OCI-LY7 (cell line): ENCODE results near the gene ANO3. TPM values are rescaled to one million over a fixed set of nuclear protein-coding genes. Genes with fewer than 3 reads are reported as not detected.

Experiments used
- BruUV-seq: library from RNA; stranded (reverse); fragments of 400-500 nt; replicated peaks from 2 replicates; lab custom pipeline; 2021; lab: Mats Ljungman, UMichigan
- CTCF ChIA-PET: fragments of 300-600 bp; sonication (Branson Sonifier 250); formaldehyde crosslinking; loops from one replicate; lab custom pipeline; 2022; ENCODE audit warnings: antibody characterized with exemption; ENCODE audit not compliant: unreplicated experiment; lab: Charles Lee
- POLR2A ChIA-PET: fragments of 300-600 bp; sonication (Branson Sonifier 250); formaldehyde crosslinking; loops from one replicate; lab custom pipeline; 2022; ENCODE audit warnings: antibody characterized with exemption; lab: Charles Lee
- DNase-seq: peaks from one replicate; pipeline ENCODE4 v3.0.0-alpha.2; 2015; ENCODE audit warnings: low spot score
- H2AFZ ChIP-seq: fragments of 200-600 bp; sonication (generic), shearing (Covaris generic); 2 replicates; pipeline ENCODE4 v1.6.1; 2014; ENCODE audit warnings: mild to moderate bottlenecking, antibody characterized with exemption, low read length, moderate library complexity
- H3K27ac ChIP-seq: fragments of 200-600 bp; sonication (generic); 2 replicates; pipeline ENCODE4 v1.5.1; 2014; ENCODE audit warnings: mixed run types, low read depth, mild to moderate bottlenecking, moderate library complexity, low read length, inconsistent platforms; ENCODE audit not compliant: poor library complexity, severe bottlenecking
- H3K36me3 ChIP-seq: fragments of 200-600 bp; sonication (generic); 2 replicates; pipeline ENCODE4 v1.6.1; 2014; ENCODE audit warnings: mild to moderate bottlenecking, antibody characterized with exemption, low read length, moderate library complexity, mixed read lengths; ENCODE audit not compliant: insufficient read depth
- H3K4me1 ChIP-seq: fragments of 200-600 bp; sonication (generic); 2 replicates; pipeline ENCODE4 v1.5.1; 2014; ENCODE audit warnings: mild to moderate bottlenecking, low read length; ENCODE audit not compliant: insufficient read depth, poor library complexity, severe bottlenecking
- H3K4me2 ChIP-seq: fragments of 200-600 bp; sonication (generic); 2 replicates; pipeline ENCODE4 v1.6.1; 2014; ENCODE audit warnings: mild to moderate bottlenecking, low read length
- H3K4me3 ChIP-seq: fragments of 200-600 bp; sonication (generic); 2 replicates; pipeline ENCODE4 v1.5.1; 2014; ENCODE audit warnings: mild to moderate bottlenecking, low read depth, low read length; ENCODE audit not compliant: poor library complexity, severe bottlenecking
- H3K79me2 ChIP-seq: fragments of 200-600 bp; sonication (generic); 2 replicates; pipeline ENCODE4 v1.6.1; 2016; ENCODE audit warnings: low read depth, mild to moderate bottlenecking, low read length, moderate library complexity, mixed read lengths; ENCODE audit not compliant: insufficient read depth
- H3K9me2 ChIP-seq: fragments of 200-600 bp; sonication (generic); 2 replicates; pipeline ENCODE4 v1.6.1; 2016; ENCODE audit warnings: mild to moderate bottlenecking, low read length, mixed read lengths; ENCODE audit not compliant: insufficient read depth
- H3K9me3 ChIP-seq: fragments of 200-600 bp; sonication (generic); 2 replicates; pipeline ENCODE4 v1.6.1; 2014; ENCODE audit warnings: mild to moderate bottlenecking, mixed run types, low read length, mixed read lengths
- H4K20me1 ChIP-seq: fragments of 200-600 bp; sonication (generic); 2 replicates; pipeline ENCODE4 v1.6.1; 2014; ENCODE audit warnings: mild to moderate bottlenecking, antibody characterized with exemption, low read length, moderate library complexity, mixed read lengths; ENCODE audit not compliant: insufficient read depth
- CTCF ChIP-seq: fragments of 200-600 bp; sonication (generic); conservative IDR thresholded peaks from 2 replicates; pipeline ENCODE4 v1.5.1; 2014; ENCODE audit warnings: mild to moderate bottlenecking, antibody characterized with exemption, low read length, moderate library complexity, mixed read lengths
- EZH2phosphoT487 ChIP-seq: fragments of 200-600 bp; sonication (generic); IDR thresholded peaks from 2 replicates; pipeline ENCODE4 v1.6.1; 2018; ENCODE audit warnings: low read depth, borderline replicate concordance, mild to moderate bottlenecking, mixed run types, antibody characterized with exemption, low read length, moderate library complexity, mixed read lengths
- intact Hi-C: fragments of 100-400 bp; cut with micrococcal nuclease; formaldehyde crosslinking; loops from one replicate; pipeline ENCODE4 v1.10.0; 2022; ENCODE audit not compliant: unreplicated experiment
- total RNA-seq, 2 experiments: library from RNA; depleted of rRNA in 1 of 2; stranded (reverse); fragments of >200 nt in 1 of 2; shearing (Covaris generic) in 1 of 2; gene quantifications; 2 replicates each; pipeline ENCODE4 v1.2.3, GENCODE V29; 2014 to 2022

The ANO3 gene
- total RNA-seq, 2 experiments from 2014 or later, result 0.03 TPM; not detected in 1

GRCh38 chr11:26321516-26321915 lies 10.4 kb upstream of the ANO3 start:
- TF ChIP-seq CTCF (no peak), EZH2phosphoT487 (no peak)
- Histone ChIP-seq H3K79me2 (no peaks in the 10 kb centered on the region), H3K27ac (no peak overlapping the region), H4K20me1 (no peaks in the 10 kb centered on the region), H2AFZ (no peak overlapping the region), H3K9me3 (no peaks in the 10 kb centered on the region), H3K4me2 (no peak overlapping the region), H3K9me2 (no peaks in the 10 kb centered on the region), H3K4me1 (peaks cover 5% of the 10 kb centered on the region), H3K36me3 (no peaks in the 10 kb centered on the region), H3K4me3 (no peak overlapping the region)
- CTCF ChIA-PET, result no interaction called here
- intact Hi-C loops, result no loop called here
- no peak for DNase-seq
- BruUV-seq, result no TSS peak
- POLR2A ChIA-PET, result interaction anchor here (0.7 to 1.2 kb wide), 4 partner anchors 10 to 193 kb away, joined by 3 to 7 read pairs (median 3); no protein-coding TSS in a partner anchor

- Histone ChIP-seq H3K9me3 (no peaks in the 10 kb centered on the region), H3K4me3 (no peak overlapping the region), H4K20me1 (no peaks in the 10 kb centered on the region), H3K4me1 (no peaks in the 10 kb centered on the region), H2AFZ (no peak overlapping the region), H3K4me2 (no peak overlapping the region), H3K79me2 (no peaks in the 10 kb centered on the region), H3K36me3 (no peaks in the 10 kb centered on the region), H3K9me2 (no peaks in the 10 kb centered on the region), H3K27ac (no peak overlapping the region)
- no peak for DNase-seq
- no TSS peak for BruUV-seq
- TF ChIP-seq CTCF (no peak), EZH2phosphoT487 (no peak)
- intact Hi-C loops, result no loop called here
- CTCF ChIA-PET, result no interaction called here
- POLR2A ChIA-PET, result interaction anchor here (0.7 to 1.2 kb wide), 4 partner anchors 9 to 192 kb away, joined by 3 to 7 read pairs (median 3); no protein-coding TSS in a partner anchor
These were observed 9.4 kb upstream of the ANO3 start for GRCh38 chr11:26322335-26323067.

GRCh38 chr11:26323837-26324236 lies 8.1 kb upstream of the ANO3 start:
- no peak overlapping the region for H3K4me3 ChIP-seq
- no peaks in the 10 kb centered on the region for H3K4me1 ChIP-seq
- H3K9me2 ChIP-seq, result no peaks in the 10 kb centered on the region
- no peaks in the 10 kb centered on the region for H4K20me1 ChIP-seq
- H3K9me3 ChIP-seq, result no peaks in the 10 kb centered on the region
- ChIA-PET POLR2A (interaction anchor here (0.6 kb wide), 1 partner anchor 968 kb away, joined by 3 read pairs; no protein-coding TSS in a partner anchor), CTCF (no interaction called here)
- H3K4me2 ChIP-seq, result no peak overlapping the region
- no peak for TF ChIP-seq EZH2phosphoT487
- TF ChIP-seq CTCF, result no peak
- no peak overlapping the region for H2AFZ ChIP-seq
- no peaks in the 10 kb centered on the region for H3K36me3 ChIP-seq
- H3K27ac ChIP-seq, result no peak overlapping the region
- DNase-seq, result no peak
- BruUV-seq, result no TSS peak
- no peaks in the 10 kb centered on the region for H3K79me2 ChIP-seq
- intact Hi-C loops, result no loop called here
